Immature natural killer cell (primary cell): ENCODE data around the gene HOXC13. TPM values are rescaled to one million over a fixed set of nuclear protein-coding genes. Genes with fewer than 3 reads are reported as not detected.

Experiments
- DNase-seq, 3 donors: peaks; one replicate each; pipeline ENCODE4 v3.0.0; 2022; ENCODE audit warnings: mixed read lengths in 1 of 3
- H3K27ac Mint-ChIP-seq, 6 donors: one replicate each; pipeline ENCODE4 v1.8.0; 2020; ENCODE audit warnings: mixed read lengths in 6 of 6, mild to moderate bottlenecking in 5 of 6, inconsistent platforms in 4 of 6, moderate library complexity in 3 of 6
- H3K27me3 Mint-ChIP-seq, 3 donors: one replicate each; pipeline ENCODE4 v1.8.0; 2020 to 2021; ENCODE audit warnings: low read depth in 3 of 3, mild to moderate bottlenecking in 3 of 3, mixed read lengths in 3 of 3, moderate library complexity in 3 of 3, inconsistent platforms in 1 of 3
- H3K36me3 Mint-ChIP-seq, 3 donors: one replicate each; pipeline ENCODE4 v1.8.0; 2020; ENCODE audit warnings: mixed read lengths in 3 of 3, inconsistent platforms in 2 of 3, mild to moderate bottlenecking in 2 of 3
- H3K4me1 Mint-ChIP-seq, 2 donors: one replicate each; pipeline ENCODE4 v1.8.0; 2020; ENCODE audit warnings: inconsistent platforms in 2 of 2, mild to moderate bottlenecking in 2 of 2, mixed read lengths in 2 of 2, moderate library complexity in 1 of 2
- H3K4me3 Mint-ChIP-seq, 5 donors: one replicate each; pipeline ENCODE4 v1.8.0; 2020; ENCODE audit warnings: mild to moderate bottlenecking in 5 of 5, mixed read lengths in 5 of 5, inconsistent platforms in 3 of 5, moderate library complexity in 3 of 5
- H3K9me3 Mint-ChIP-seq, 6 donors: one replicate each; pipeline ENCODE4 v1.8.0; 2020; ENCODE audit warnings: mild to moderate bottlenecking in 6 of 6, mixed read lengths in 6 of 6, inconsistent platforms in 4 of 6, moderate library complexity in 3 of 6
- polyA plus RNA-seq, 3 donors: library from polyadenylated mRNA; unstranded; fragments of 300-500 nt; fragmentation: Illumina TruSeq; gene quantifications; one replicate each; pipeline ENCODE4 v1.2.3, GENCODE V29; 2021

HOXC13 gene
- polyA plus RNA-seq, 3 donors from 2014 or later, result not detected

- Mint-ChIP-seq H3K27me3 (peaks cover 73 to 85% (median 74%) of the 10 kb centered on the region in 3 donors), H3K9me3 (peaks cover 0 to 12% (median 0%) of the 10 kb centered on the region in 6 donors), H3K4me3 (peak within 1 kb of the TSS in 3 of 5 donors; percentile 12 to 41 (median 41)), H3K27ac (peak within 1 kb of the TSS in 1 of 6 donors; percentile 73), H3K4me1 (peaks cover 15 to 16% of the 10 kb centered on the region in 2 donors), H3K36me3 (peaks cover 0 to 7% (median 2%) of the 10 kb centered on the region in 3 donors)
- DNase-seq, result no peak
These were observed 16.0 kb downstream of the HOXC13 start, which contains the start of gene HOXC12 for GRCh38 chr12:53954694-53955035. Gene HOXC12 (plus strand): TSS chr12:53954903. CDS start chr12:53954930, 27 bp downstream.

DNA sequence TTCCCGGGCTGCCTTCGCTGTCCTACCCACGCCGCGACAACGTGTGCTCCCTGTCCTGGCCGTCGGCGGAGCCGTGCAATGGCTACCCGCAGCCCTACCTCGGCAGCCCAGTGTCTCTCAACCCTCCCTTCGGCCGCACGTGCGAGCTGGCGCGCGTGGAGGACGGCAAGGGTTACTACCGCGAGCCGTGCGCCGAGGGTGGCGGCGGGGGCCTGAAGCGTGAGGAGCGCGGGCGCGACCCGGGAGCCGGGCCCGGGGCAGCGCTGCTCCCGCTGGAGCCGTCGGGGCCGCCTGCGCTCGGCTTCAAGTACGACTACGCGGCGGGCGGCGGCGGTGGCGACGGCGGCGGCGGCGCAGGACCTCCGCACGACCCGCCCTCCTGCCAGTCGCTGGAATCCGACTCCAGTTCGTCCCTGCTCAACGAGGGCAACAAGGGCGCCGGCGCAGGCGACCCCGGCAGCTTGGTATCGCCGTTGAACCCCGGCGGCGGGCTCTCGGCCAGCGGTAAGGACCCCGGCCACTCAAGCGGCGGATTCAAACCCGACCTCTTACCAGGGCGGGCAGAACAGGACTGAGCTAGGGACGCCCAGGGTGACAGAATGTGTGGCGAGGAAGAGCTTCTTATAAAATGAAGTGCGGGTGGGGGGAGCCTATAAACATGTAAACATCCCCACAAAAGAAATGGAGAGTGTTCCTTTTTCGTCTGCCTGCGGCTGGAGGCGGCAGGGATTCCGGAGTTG, 16.6 kb downstream of the HOXC13 start:
- Mint-ChIP-seq H3K4me3 (peak overlapping the region in 1 of 5 donors; percentile 41), H3K9me3 (peaks cover 0 to 14% (median 0%) of the 10 kb centered on the region in 6 donors), H3K36me3 (peaks cover 0 to 7% (median 2%) of the 10 kb centered on the region in 3 donors), H3K4me1 (peaks cover 15 to 21% of the 10 kb centered on the region in 2 donors), H3K27me3 (peaks cover 70 to 85% (median 75%) of the 10 kb centered on the region in 3 donors), H3K27ac (peak overlapping the region in 1 of 6 donors; percentile 4)
- no peak for DNase-seq

DNA sequence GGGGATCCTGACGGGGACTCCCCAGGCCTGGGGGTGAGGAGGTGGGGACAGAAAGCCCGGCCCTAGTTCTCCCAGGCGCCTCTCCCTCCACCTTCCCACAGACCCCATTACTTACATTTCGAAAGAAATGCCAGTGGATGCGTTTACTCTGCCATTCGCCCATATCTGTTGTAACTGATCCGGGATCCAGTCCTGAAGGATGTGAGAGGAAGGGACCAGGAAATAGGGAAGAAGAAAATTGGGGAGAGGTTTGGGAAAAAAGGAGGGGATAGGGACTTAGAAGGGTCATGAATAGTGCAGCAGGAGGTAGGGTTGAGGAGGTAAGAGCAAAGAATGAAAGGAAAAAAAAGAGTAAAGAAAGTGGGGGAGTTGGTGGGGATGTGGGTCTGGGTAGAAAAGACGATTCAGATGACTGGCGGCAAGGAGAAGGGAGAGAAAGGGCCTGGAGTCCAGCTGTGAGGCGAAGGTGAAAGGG, 17.2 kb downstream of the HOXC13 start:
- Mint-ChIP-seq H3K27ac (peak overlapping the region in 1 of 6 donors; percentile 4), H3K4me3 (peak overlapping the region in 4 of 5 donors; percentile 12 to 48 (median 41)), H3K36me3 (peaks cover 0 to 7% (median 2%) of the 10 kb centered on the region in 3 donors), H3K4me1 (peaks cover 20 to 27% of the 10 kb centered on the region in 2 donors), H3K27me3 (peaks cover 69 to 87% (median 76%) of the 10 kb centered on the region in 3 donors), H3K9me3 (peaks cover 0 to 18% (median 0%) of the 10 kb centered on the region in 6 donors)
- DNase-seq, result no peak

DNA sequence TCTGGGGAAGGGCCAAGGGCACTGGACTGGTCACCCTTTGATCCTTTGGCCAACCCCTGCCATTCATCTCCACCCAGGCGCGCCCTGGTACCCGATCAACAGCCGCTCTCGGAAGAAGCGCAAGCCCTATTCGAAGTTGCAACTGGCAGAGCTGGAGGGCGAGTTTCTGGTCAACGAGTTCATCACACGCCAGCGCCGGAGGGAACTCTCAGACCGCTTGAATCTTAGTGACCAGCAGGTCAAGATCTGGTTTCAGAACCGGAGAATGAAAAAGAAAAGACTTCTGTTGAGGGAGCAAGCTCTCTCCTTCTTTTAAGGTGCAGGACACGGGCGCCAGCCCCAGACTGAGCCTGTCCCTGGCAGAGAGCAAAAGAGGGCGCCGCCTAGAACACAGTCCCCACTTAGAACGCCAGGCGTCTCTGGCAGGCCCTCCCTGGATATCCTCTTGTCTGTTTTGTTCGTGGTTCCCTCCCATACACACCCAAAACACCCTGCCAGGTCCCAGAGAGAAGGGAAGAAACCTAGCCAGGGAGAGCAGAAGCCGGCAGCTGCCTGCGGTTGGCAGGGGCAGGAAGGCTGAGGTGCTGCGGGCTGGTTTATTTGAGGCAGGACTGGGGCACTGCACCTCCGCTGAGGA, 17.7 kb downstream of the HOXC13 start:
- H3K4me3 Mint-ChIP-seq, result peak overlapping the region in 4 of 5 donors; percentile 7 to 48 (median 35)
- no peak for DNase-seq
- H3K9me3 Mint-ChIP-seq, result peaks cover 0 to 18% (median 0%) of the 10 kb centered on the region in 6 donors
- H3K4me1 Mint-ChIP-seq, result peaks cover 20 to 27% of the 10 kb centered on the region in 2 donors
- H3K27me3 Mint-ChIP-seq, result peaks cover 68 to 83% (median 73%) of the 10 kb centered on the region in 3 donors
- peak overlapping the region in 1 of 6 donors; percentile 4 for H3K27ac Mint-ChIP-seq
- H3K36me3 Mint-ChIP-seq, result peaks cover 0 to 7% (median 2%) of the 10 kb centered on the region in 3 donors

DNA sequence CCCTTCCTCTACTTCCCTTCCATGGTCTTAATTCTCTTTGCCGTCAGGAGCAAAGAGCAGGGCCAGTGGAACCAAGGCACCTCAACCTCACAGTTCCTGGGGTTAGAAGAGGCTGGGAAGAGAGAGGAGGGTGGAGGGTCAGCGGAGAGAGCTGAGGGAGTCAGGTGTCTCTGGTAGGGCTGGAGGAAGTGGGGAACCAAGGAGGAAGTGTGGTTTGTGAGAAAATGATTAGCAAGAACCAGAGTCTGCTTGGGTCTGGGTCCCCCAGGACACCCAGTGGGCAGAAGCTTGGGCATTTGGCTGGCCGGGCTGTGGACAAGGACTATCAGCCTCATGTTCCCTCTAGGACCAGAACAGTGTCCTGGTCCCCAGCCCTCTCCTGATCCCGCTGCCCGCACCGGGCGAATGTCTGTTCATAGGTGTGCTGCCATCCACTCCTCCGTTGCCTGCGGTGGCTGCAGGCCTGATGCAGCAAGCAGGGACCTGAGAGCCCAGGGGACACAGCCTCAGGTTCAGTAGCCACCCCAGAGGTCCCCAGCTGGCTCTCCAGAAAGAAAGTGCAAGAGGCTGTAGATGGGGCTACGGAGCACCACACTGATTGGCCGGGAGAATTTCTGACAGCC, 18.4 kb downstream of the HOXC13 start:
- DNase-seq, result no peak
- Mint-ChIP-seq H3K27me3 (peaks cover 65 to 81% (median 74%) of the 10 kb centered on the region in 3 donors), H3K36me3 (peaks cover 0 to 7% (median 2%) of the 10 kb centered on the region in 3 donors), H3K27ac (no peak overlapping the region), H3K4me1 (peaks cover 20 to 27% of the 10 kb centered on the region in 2 donors), H3K4me3 (peak overlapping the region in 3 of 5 donors; percentile 7 to 41 (median 29)), H3K9me3 (peaks cover 0 to 18% (median 0%) of the 10 kb centered on the region in 6 donors)

GRCh38 chr12:53958128-53958527, 19.5 kb downstream of the HOXC13 start:
- no peak for DNase-seq
- Mint-ChIP-seq H3K27me3 (peaks cover 62 to 80% (median 74%) of the 10 kb centered on the region in 3 donors), H3K36me3 (peaks cover 0 to 7% (median 2%) of the 10 kb centered on the region in 3 donors), H3K27ac (no peak overlapping the region), H3K4me1 (peaks cover 20 to 30% of the 10 kb centered on the region in 2 donors), H3K9me3 (peaks cover 0 to 18% (median under 1%) of the 10 kb centered on the region in 6 donors), H3K4me3 (no peak overlapping the region)

- Mint-ChIP-seq H3K36me3 (peaks cover 0 to 7% (median 0%) of the 10 kb centered on the region in 3 donors), H3K4me1 (peaks cover 24 to 42% of the 10 kb centered on the region in 2 donors), H3K27me3 (peaks cover 57 to 79% (median 74%) of the 10 kb centered on the region in 3 donors), H3K27ac (no peak overlapping the region), H3K4me3 (no peak overlapping the region), H3K9me3 (peaks cover 0 to 14% (median under 1%) of the 10 kb centered on the region in 6 donors)
- no peak for DNase-seq
These were observed 20.7 kb downstream of the HOXC13 start for GRCh38 chr12:53959314-53959713.

GRCh38 chr12:53960187-53961024, 21.8 kb downstream of the HOXC13 start:
- Mint-ChIP-seq H3K27ac (peak overlapping the region in 1 of 6 donors; percentile 28), H3K4me1 (peaks cover 30 to 51% of the 10 kb centered on the region in 2 donors), H3K9me3 (peaks cover 0 to 13% (median under 1%) of the 10 kb centered on the region in 6 donors), H3K36me3 (peaks cover 0 to 7% (median 0%) of the 10 kb centered on the region in 3 donors), H3K27me3 (peaks cover 53 to 81% (median 79%) of the 10 kb centered on the region in 3 donors), H3K4me3 (peak overlapping the region in 4 of 5 donors; percentile 6 to 51 (median 22))
- no peak for DNase-seq

- H3K9me3 Mint-ChIP-seq, result peaks cover 0 to 13% (median under 1%) of the 10 kb centered on the region in 6 donors
- H3K4me1 Mint-ChIP-seq, result peaks cover 29 to 52% of the 10 kb centered on the region in 2 donors
- H3K27ac Mint-ChIP-seq, result no peak overlapping the region
- H3K27me3 Mint-ChIP-seq, result peaks cover 50 to 81% (median 79%) of the 10 kb centered on the region in 3 donors
- peaks cover 0 to 7% (median 0%) of the 10 kb centered on the region in 3 donors for H3K36me3 Mint-ChIP-seq
- DNase-seq, result no peak
- H3K4me3 Mint-ChIP-seq, result no peak overlapping the region
These were observed 22.6 kb downstream of the HOXC13 start for GRCh38 chr12:53961025-53961761.

- no peak for DNase-seq
- Mint-ChIP-seq H3K4me3 (no peak overlapping the region), H3K27me3 (peaks cover 47 to 82% (median 81%) of the 10 kb centered on the region in 3 donors), H3K36me3 (peaks cover 0 to 7% (median 0%) of the 10 kb centered on the region in 3 donors), H3K9me3 (peaks cover 0 to 13% (median under 1%) of the 10 kb centered on the region in 6 donors), H3K4me1 (peaks cover 29 to 49% of the 10 kb centered on the region in 2 donors), H3K27ac (no peak overlapping the region)
These were observed 24.4 kb downstream of the HOXC13 start for GRCh38 chr12:53963005-53963404.

DNA sequence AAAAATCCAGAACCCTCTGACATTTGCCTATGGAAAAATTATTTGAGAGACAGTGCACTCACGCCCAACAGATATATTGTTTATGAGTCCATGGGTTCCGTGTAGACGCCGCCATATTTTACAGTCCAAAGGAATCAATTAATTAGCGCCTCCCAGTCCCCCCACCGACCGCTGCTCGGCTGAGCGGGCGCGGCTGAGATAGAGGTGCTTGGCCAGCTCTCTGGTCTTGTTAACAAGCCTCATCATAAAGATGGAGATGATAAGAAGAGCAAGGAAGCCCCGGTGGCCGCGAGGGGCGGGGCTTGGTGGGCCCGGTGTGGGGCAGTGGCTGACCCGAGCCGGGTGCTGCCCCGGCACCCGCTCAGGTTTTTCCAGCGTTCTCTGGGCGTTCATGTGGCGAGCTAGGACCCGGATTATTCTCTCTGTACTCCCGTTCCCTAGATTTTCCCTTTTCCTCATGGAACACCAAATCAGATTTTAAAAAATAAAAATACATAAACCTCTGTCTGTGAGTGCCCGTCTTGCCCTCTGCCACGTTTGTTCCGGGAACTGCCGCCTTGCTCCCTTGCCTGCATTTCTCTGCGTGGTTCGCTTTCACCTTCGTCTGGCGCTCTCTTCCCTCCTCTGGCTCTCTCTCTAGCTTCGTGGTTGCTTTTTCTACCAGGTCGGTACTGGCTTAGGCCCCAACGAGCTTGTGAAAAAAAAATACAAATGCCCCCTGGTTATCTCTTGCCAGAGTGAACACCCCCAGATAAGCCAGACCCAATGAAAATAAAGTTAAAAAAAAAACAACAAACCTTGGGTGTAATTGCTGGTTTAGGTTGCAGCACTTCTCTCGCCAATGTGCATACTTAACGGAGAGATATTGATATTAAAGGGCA, 25.0 kb downstream of the HOXC13 start:
- H3K4me1 Mint-ChIP-seq, result peaks cover 29 to 49% of the 10 kb centered on the region in 2 donors
- H3K9me3 Mint-ChIP-seq, result peaks cover 0 to 11% (median under 1%) of the 10 kb centered on the region in 6 donors
- DNase-seq, result no peak
- H3K4me3 Mint-ChIP-seq, result peak overlapping the region in 2 of 5 donors; percentile 5 to 28
- no peak overlapping the region for H3K27ac Mint-ChIP-seq
- H3K27me3 Mint-ChIP-seq, result peaks cover 48 to 83% (median 79%) of the 10 kb centered on the region in 3 donors
- peaks cover 0 to under 1% (median 0%) of the 10 kb centered on the region in 3 donors for H3K36me3 Mint-ChIP-seq
